GM23338 (cell line): Measurements from ENCODE around the gene SLC25A22. TPM values are rescaled to one million over a fixed set of nuclear protein-coding genes. Genes with fewer than 3 reads are reported as not detected.

Source experiments
- ATAC-seq: fragments of 200-7000 bp; cut with Tn5 transposase; 3 replicates; pipeline ENCODE4 v1.9.1; 2020
- DNase-seq: peaks from one replicate; pipeline ENCODE4 v3.0.0-alpha.2; 2015; ENCODE audit warnings: low spot score
- H2AFZ ChIP-seq: fragments of 200-600 bp; sonication (generic); 2 replicates; pipeline ENCODE4 v1.8.0; 2016; ENCODE audit warnings: antibody characterized with exemption, mild to moderate bottlenecking, moderate library complexity
- H3F3A ChIP-seq: fragments of 200-600 bp; sonication (generic); replicated peaks from 2 replicates; pipeline ENCODE4 v1.8.0; 2017; ENCODE audit warnings: antibody characterized with exemption, mixed run types, low read depth
- H3K27ac ChIP-seq: fragments of 200-600 bp; sonication (generic); 2 replicates; pipeline ENCODE4 v1.6.1; 2016; ENCODE audit warnings: low read depth
- H3K27me3 ChIP-seq: fragments of 200-600 bp; sonication (generic); 2 replicates; pipeline ENCODE4 v1.8.0; 2016; ENCODE audit warnings: mild to moderate bottlenecking, mixed run types, moderate library complexity; ENCODE audit not compliant: insufficient read depth
- H3K36me3 ChIP-seq: fragments of 200-600 bp; sonication (generic); 2 replicates; pipeline ENCODE4 v1.8.0; 2016; ENCODE audit warnings: mild to moderate bottlenecking; ENCODE audit not compliant: insufficient read depth
- H3K4me1 ChIP-seq: fragments of 200-600 bp; sonication (generic); 2 replicates; pipeline ENCODE4 v1.8.0; 2016; ENCODE audit warnings: mild to moderate bottlenecking, moderate library complexity; ENCODE audit not compliant: insufficient read depth
- H3K4me2 ChIP-seq: fragments of 200-600 bp; sonication (generic); 2 replicates; pipeline ENCODE4 v1.7.1; 2017; ENCODE audit warnings: mixed run types
- H3K4me3 ChIP-seq: fragments of 200-600 bp; sonication (generic); 2 replicates; pipeline ENCODE4 v1.6.1; 2016; ENCODE audit warnings: mixed run types
- H3K79me2 ChIP-seq: fragments of 200-600 bp; sonication (generic); replicated peaks from 2 replicates; pipeline ENCODE4 v1.8.0; 2017; ENCODE audit warnings: mild to moderate bottlenecking; ENCODE audit not compliant: insufficient read depth
- H3K9me2 ChIP-seq: fragments of 200-600 bp; sonication (generic); 2 replicates; pipeline ENCODE4 v1.8.0; 2017; ENCODE audit not compliant: insufficient read depth
- H4K20me1 ChIP-seq: fragments of 200-600 bp; sonication (generic); replicated peaks from 2 replicates; pipeline ENCODE4 v1.8.0; 2017; ENCODE audit warnings: mild to moderate bottlenecking; ENCODE audit not compliant: insufficient read depth
- H3K27ac Mint-ChIP-seq: 2 replicates; pipeline ENCODE4 v1.8.0; 2020; ENCODE audit warnings: inconsistent platforms, mild to moderate bottlenecking, moderate library complexity, mixed read lengths
- H3K27me3 Mint-ChIP-seq: 3 replicates; pipeline ENCODE4 v1.8.0; 2022; ENCODE audit warnings: low read depth, mild to moderate bottlenecking, moderate library complexity, mixed read lengths, inconsistent platforms; ENCODE audit not compliant: insufficient read depth, poor library complexity
- H3K36me3 Mint-ChIP-seq: 3 replicates; pipeline ENCODE4 v1.8.0; 2021; ENCODE audit warnings: low read depth, mild to moderate bottlenecking, inconsistent platforms, moderate library complexity, mixed read lengths
- H3K4me1 Mint-ChIP-seq: 3 replicates; pipeline ENCODE4 v1.8.0; 2020; ENCODE audit warnings: mild to moderate bottlenecking, inconsistent platforms, mixed read lengths
- H3K4me3 Mint-ChIP-seq: 3 replicates; pipeline ENCODE4 v1.8.0; 2021; ENCODE audit warnings: moderate library complexity, mild to moderate bottlenecking, inconsistent platforms, mixed read lengths
- H3K9me3 Mint-ChIP-seq: 3 replicates; pipeline ENCODE4 v1.8.0; 2020; ENCODE audit warnings: moderate library complexity, mild to moderate bottlenecking, inconsistent platforms, mixed read lengths
- CTCF ChIP-seq, 2 experiments: fragments of 200-600 bp in 1 of 2; sonication (generic) in 1 of 2; conservative IDR thresholded peaks; 2 replicates each; pipeline versions ENCODE4 v1.5.1 to v1.6.1; 2016 to 2017; ENCODE audit warnings: antibody characterized with exemption in 2 of 2, low read depth in 2 of 2, mild to moderate bottlenecking in 2 of 2, moderate library complexity in 1 of 2
- NANOG ChIP-seq: IDR thresholded peaks from 2 replicates; pipeline ENCODE4 v1.6.1; 2016; ENCODE audit warnings: antibody characterized with exemption, borderline replicate concordance
- POLR2AphosphoS5 ChIP-seq: IDR thresholded peaks from 2 replicates; pipeline ENCODE4 v1.6.1; 2016; ENCODE audit warnings: antibody characterized with exemption, low read depth
- STAT1 ChIP-seq: IDR thresholded peaks from one replicate; pipeline ENCODE4 v1.6.1; 2016; ENCODE audit warnings: antibody characterized with exemption; ENCODE audit not compliant: unreplicated experiment
- ZNF462 ChIP-seq: fragments of 250-450 bp; sonication (Bioruptor Pico); IDR thresholded peaks from 2 replicates; pipeline ENCODE4 v1.5.0; 2020; ENCODE audit warnings: mild to moderate bottlenecking, moderate library complexity
- polyA plus RNA-seq: library from polyadenylated mRNA; unstranded; fragments of >200 nt; fragmentation: Nextera tagmentation; extraction: Ambion mirVana; gene quantifications from 2 replicates; pipeline ENCODE4 v1.2.1, GENCODE V29; 2016
- total RNA-seq: library from RNA; depleted of rRNA; stranded (reverse); fragments of >200 nt; shearing (Covaris generic); gene quantifications from 2 replicates; pipeline ENCODE4 v1.2.3, GENCODE V29; 2014

SLC25A22 gene
- total and polyA plus RNA-seq, 2 experiments from 2014 or later, result 21.0 to 46.4 TPM

- H4K20me1 ChIP-seq, result peaks cover 23% of the 10 kb centered on the region
- no peak overlapping the region for H3K4me3 ChIP-seq
- no peak overlapping the region for H2AFZ ChIP-seq
- no peaks in the 10 kb centered on the region for H3K9me3 Mint-ChIP-seq
- DNase-seq (no peak), ATAC-seq (no peak)
- no peaks in the 10 kb centered on the region for H3K27me3 ChIP-seq
- peaks cover 16% of the 10 kb centered on the region for H3K36me3 Mint-ChIP-seq
- no peaks in the 10 kb centered on the region for H3K9me2 ChIP-seq
- H3K4me1 ChIP-seq, result peaks cover 23% of the 10 kb centered on the region
- H3K4me1 Mint-ChIP-seq, result peaks cover 32% of the 10 kb centered on the region
- H3K4me3 Mint-ChIP-seq, result peak overlapping the region; percentile 40; the same call in 2 of the 3 replicates
- H3K27ac Mint-ChIP-seq, result no peak overlapping the region
- H3K27ac ChIP-seq, result no peak overlapping the region
- H3K27me3 Mint-ChIP-seq, result peaks cover 19% of the 10 kb centered on the region
- H3K36me3 ChIP-seq, result no peaks in the 10 kb centered on the region
- H3K79me2 ChIP-seq, result peaks cover 33% of the 10 kb centered on the region
- H3F3A ChIP-seq, result peaks cover 12% of the 10 kb centered on the region
- TF ChIP-seq NANOG, result no peak
- peak in 1 of 2 experiments; percentile 28; a peak in 2 of 4 replicates for TF ChIP-seq CTCF (conservative IDR thresholded peaks at IDR 0.05; ENCODE audit: low read depth in 2 of 2)
- H3K4me2 ChIP-seq, result peak overlapping the region; percentile 88; the same call in 1 of the 2 replicates
Measured at GRCh38 chr11:778976-779954, 18.8 kb downstream of the SLC25A22 start.

- Mint-ChIP-seq H3K4me3 (peak within 1 kb of the TSS; percentile 87), H3K9me3 (no peaks in the 10 kb centered on the region), H3K36me3 (peaks cover 11% of the 10 kb centered on the region), H3K4me1 (peaks cover 19% of the 10 kb centered on the region), H3K27ac (peak within 1 kb of the TSS; percentile 82), H3K27me3 (peaks cover 16% of the 10 kb centered on the region)
- peaks cover 11% of the 10 kb centered on the region; the same call in 1 of the 2 replicates for H3K4me1 ChIP-seq
- no peak within 1 kb of the TSS for H3K27ac ChIP-seq
- H3F3A ChIP-seq, result peaks cover 6% of the 10 kb centered on the region; the same call in 1 of the 2 replicates
- H3K79me2 ChIP-seq, result peaks cover 43% of the 10 kb centered on the region
- TF ChIP-seq STAT1 (no peak), ZNF462 (CRISPR knock-in tag) (no peak), NANOG (no peak), CTCF (conservative IDR thresholded peaks at IDR 0.05; ENCODE audit: low read depth in 2 of 2) (no peak), POLR2AphosphoS5 (peak; percentile 86)
- H2AFZ ChIP-seq, result peak within 1 kb of the TSS; percentile 78; the same call in 1 of the 2 replicates
- no peaks in the 10 kb centered on the region for H3K9me2 ChIP-seq
- no peaks in the 10 kb centered on the region for H3K27me3 ChIP-seq
- DNase-seq (peak; percentile 93), ATAC-seq (peak; percentile 63)
- no peaks in the 10 kb centered on the region; the same call in 1 of the 2 replicates for H3K36me3 ChIP-seq
- H3K4me2 ChIP-seq, result peak within 1 kb of the TSS; percentile 90
- H4K20me1 ChIP-seq, result peaks cover 30% of the 10 kb centered on the region
- H3K4me3 ChIP-seq, result peak within 1 kb of the TSS; percentile 87
Measured at GRCh38 chr11:777288-778255, 20.5 kb downstream of the SLC25A22 start, which contains the start of gene GATD1. Gene GATD1 (minus strand): TSS chr11:777487. CDS start chr11:777462, 25 bp downstream.
